Measurements from ENCODE around the gene PCNA.
A peak's percentile ranks its signal among the peaks of the same experiment; 100 is the strongest.

The PCNA gene

DNA sequence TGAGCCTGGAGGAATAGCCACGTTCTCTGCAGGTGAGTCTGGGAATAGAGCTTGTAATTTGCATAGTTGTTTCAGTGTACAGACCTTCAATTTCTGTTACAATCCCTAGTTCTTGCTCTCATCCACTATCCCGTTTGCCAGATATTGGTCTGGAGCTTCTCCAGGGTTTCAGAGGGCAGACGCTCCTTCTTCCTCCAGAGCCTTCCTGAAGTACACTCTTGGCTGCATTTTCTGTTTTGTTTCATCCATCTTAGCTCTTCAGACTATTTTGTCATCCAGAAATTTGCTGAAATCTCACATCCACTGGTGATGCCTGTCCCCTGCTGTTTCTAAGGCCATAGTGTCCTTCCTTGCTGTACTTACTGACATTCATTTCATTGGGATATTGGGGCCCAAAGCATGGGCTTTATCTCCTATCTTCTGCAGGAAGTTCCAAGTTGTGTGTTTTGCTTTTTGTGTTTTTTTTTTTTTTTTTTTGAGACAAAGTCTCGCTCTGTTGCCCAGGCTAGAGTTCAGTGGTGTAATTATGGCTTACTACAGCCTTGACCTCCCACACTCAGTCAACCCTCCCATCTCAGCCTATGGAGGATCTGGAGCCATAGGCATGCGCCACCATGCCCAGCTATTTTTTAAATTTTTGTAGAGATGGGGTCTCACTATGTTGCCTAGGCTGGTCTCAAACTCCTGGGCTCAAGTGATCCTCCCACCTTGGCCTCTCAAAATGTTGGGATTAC, 25.8 kb upstream of the PCNA start:
- Histone ChIP-seq H3K27ac (no peak overlapping the region), H3K4me3 (no peak overlapping the region)

DNA sequence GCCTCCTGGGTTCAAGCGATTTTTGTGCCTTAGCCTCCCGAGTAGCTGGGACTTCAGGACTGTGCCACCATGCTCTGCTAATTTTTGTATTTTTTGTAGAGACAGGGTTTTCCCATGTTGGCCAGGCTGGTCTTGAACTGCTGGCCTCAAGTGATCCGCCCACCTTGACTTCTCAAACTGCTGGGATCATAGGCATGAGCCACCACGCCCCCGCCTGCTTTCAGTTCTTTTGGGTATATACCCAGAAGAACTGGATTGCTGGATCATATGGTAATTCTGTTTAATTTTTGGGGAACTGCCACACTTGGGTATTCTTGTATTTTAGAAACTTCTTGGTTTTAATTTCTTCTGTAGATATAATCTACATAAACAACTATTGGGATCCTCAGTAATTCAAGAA, 24.1 kb upstream of the PCNA start:
- H3K4me3 ChIP-seq = no peak overlapping the region
- H3K27ac ChIP-seq = no peak overlapping the region

DNA sequence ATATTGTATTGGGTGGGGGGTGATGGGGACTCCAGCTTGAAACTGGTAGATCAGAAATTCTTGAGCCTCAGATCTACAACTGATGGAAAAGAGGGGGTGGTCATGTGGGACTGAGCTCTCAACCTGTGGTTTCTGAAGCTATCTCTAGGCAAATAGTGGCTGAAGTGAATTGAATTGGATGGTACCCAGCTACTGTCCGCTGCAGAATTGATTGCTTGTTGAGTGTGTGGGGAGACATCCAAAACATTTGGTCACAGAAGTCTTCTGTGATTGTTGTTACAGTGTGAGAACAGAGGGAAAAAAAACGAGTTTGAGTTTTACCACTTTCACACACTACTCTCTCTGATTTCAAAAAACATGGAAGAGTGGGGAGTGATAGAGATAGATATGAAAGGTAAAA, 21.9 kb upstream of the PCNA start:
- H3K27ac ChIP-seq = no peak overlapping the region
- no peak overlapping the region for H3K4me3 ChIP-seq

DNA sequence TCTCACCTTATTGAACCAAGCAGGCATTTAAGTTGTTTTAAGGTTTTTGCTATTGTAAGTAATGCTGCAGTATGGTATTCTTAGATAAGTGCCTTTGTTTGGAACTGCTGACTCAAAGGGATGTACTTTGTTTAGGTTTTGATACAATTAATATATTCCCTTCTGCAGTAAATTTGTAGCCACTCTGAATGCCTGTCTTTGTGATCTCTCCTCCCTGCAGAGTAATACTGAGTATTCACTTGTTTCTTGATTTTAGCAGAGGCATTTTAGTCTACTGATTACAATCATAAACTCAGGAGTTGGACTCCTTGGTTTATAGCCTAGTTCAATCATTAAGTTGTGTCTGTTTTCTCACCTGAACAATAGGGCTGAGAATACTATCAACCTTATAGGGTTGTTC, 20.4 kb upstream of the PCNA start:
- no peak overlapping the region for H3K27ac ChIP-seq

DNA sequence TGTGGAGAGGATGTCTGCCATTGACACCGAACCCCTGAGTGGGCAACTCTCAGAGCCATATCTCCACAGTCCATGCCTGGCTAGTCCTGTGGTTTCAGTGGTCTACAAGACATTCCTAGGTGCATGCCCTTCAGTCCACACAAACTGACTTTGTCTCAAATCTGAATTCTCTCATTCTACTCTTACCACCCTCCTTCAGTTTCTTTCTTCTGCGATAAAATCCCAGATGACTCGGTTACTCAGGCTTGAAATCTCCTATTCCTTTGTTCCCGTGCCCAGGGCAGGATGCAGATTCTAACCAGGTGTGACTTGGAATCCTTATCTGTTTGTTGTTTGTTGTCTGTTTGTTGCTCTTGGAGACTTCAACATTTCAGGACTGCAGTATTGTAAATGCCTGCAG, 16.3 kb upstream of the PCNA start:
- Histone ChIP-seq H3K4me3 (no peak overlapping the region), H3K27ac (peak overlapping the region in 2 of 21 experiments; percentile 15 to 34)

More for the DNA sequence above, 20.4 kb upstream of the PCNA start:
- no peak overlapping the region for H3K4me3 ChIP-seq

DNA sequence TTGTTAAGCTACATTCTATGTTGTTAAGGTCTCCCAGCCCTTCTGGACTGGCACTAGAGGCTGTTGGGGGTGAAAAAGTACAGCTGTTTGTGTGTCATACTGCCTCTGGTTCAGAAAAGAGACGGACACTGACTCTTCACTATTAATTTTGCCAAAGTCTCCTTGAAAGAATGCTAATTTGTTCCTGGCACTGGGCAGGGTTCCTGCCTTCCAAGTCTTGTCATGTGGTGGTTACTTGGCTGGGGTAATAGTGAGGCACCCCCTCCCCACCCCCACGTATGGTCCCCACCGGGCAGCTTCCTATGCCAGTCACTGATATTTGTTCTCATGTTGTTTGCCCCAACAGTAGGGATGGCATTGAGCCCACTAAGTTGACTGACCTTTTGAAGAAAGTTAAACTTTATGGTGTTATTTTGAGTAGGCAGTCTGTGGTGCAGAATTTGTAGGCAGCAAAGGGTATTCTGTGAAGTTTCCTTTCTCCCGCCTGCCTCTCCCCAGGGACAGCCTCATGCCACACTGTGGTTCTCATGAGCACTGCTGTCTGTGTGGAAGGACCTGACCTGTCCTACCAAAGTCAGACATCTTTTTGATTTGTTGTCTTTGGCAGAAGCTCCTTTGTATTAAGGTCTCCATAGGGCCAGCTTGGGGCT, 15.7 kb upstream of the PCNA start:
- H3K4me3 ChIP-seq = no peak overlapping the region

DNA sequence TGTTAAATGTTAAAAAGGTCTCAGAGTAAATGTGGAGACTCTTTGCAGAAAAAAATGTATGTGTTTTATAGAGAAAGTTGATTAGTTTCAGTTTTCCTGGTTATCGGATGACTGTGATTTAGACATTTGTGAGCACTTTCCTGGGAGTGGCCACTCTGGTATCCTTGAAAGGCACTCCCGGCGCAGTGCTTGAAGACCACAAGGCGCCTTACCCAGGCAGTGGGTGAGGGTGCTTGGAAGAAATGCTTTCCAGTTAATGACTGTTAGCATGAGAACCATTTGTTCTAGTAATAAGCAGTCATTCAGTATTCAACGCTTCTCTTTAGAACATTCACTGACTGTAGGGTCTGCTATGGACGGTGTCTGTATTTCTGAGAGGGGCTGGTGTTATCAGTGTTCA, 14.2 kb upstream of the PCNA start:
- H3K27ac ChIP-seq = no peak overlapping the region
- no peak overlapping the region for H3K4me3 ChIP-seq

More for the DNA sequence above, 15.7 kb upstream of the PCNA start:
- H3K27ac ChIP-seq = peak overlapping the region in 3 of 21 experiments; percentile 0 to 34 (median 15)

DNA sequence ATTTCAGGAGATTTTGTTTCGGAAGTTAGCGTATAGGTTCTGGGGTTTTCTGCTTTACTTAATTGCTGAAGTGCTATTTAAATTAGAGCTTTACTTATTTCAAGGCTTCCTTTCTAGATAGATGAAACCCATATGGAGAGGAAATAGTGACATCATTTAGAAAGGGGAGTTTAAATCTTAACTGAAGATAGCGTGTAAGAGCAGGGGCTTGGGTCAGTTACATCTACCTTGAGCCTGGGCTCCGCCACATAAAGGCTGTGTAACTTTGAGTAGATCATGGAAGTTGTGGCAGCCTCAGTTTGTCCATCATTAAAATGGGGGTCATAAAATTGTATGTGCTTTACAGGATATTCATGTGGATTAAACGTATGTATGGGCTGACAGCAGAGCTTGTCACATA, 11.7 kb upstream of the PCNA start:
- Histone ChIP-seq H3K4me3 (no peak overlapping the region), H3K27ac (peak overlapping the region in 2 of 21 experiments; percentile 11 to 29)

DNA sequence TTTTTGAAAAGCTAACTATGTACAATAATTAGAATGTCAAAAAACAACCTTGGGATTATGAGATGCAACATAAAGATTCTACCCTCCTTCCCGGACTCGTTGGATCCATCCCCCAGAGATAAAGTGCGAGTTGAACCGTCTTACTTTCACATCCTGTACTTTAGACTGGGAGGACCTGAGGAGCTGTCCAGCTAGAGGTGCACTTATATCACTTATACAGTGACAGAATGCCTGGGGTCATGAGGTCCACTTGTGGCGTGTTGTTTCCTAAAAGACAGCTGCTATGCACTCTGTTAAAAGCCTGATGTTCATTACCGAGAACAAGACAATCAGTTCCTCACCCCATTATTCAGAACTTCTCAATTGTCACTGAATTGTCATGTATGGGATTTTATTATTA, 9.1 kb upstream of the PCNA start:
- H3K27ac ChIP-seq = peak overlapping the region in 3 of 21 experiments; percentile 6 to 93 (median 48)
- H3K4me3 ChIP-seq = no peak overlapping the region

DNA sequence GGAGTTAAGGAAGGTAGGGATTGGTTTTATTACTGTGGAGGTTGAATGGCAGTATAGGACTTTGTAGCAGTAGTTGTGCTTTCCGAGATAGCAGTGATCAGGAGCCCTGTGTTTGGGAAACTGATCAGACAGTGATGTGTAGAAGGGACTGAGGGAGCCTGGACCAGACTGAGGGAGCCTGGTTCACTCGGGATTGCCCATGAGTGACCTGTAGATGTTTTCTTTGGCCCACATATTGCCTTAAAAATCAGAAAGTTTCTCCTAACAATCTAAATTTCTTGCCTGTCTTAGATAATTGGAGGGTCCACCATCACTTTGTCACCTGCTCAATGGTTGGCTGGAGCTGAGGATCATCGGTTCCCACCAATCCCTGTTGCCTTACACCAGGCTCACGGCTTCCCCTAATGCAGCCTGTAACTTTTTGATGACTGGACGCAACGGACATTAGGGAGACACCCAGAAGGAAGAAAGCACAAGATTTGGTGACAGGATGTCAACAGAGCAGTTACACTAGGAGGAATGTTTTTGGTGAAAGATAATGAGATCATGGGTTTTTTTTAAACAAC, 8.2 kb upstream of the PCNA start:
- peak overlapping the region in 17 of 21 experiments; percentile 77 to 98 (median 94) for H3K27ac ChIP-seq
- peak overlapping the region; percentile 68 to 97 (median 96) for H3K4me3 ChIP-seq

DNA sequence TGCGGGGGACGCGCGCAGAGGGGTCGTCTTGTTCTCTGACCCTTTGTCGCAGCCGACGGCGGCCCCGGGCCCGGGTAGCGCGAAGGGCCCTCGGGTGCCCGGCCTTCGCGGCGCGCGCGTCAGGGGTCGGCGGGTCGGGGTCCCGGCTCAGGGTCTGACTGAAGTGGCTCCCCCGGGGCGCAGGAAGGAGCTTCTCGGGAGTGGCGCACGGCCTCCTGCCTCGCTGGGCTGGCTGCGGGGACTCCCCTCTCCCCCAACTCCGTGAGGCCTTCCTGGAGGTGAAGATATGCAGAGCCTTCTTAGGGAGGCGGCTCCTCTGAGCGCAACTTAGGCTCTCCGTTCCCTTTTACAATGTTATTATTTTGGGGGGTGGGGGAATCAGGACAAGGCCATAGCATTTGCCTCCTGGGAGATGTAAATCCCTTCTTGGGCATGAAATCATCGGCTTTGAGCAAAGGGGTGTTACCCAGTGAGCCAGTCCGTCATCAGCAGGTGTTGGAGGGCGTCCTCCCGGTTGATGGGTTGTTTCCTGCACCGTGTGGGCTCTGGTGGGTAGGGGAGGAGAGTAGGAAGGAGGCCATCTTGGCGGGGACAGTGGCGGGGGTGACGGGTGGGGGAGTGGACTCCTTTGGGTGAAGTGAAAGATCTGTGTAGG, 7.6 kb upstream of the PCNA start:
- peak overlapping the region; percentile 68 to 97 (median 96) for H3K4me3 ChIP-seq
- H3K27ac ChIP-seq = peak overlapping the region; percentile 74 to 98 (median 93)

DNA sequence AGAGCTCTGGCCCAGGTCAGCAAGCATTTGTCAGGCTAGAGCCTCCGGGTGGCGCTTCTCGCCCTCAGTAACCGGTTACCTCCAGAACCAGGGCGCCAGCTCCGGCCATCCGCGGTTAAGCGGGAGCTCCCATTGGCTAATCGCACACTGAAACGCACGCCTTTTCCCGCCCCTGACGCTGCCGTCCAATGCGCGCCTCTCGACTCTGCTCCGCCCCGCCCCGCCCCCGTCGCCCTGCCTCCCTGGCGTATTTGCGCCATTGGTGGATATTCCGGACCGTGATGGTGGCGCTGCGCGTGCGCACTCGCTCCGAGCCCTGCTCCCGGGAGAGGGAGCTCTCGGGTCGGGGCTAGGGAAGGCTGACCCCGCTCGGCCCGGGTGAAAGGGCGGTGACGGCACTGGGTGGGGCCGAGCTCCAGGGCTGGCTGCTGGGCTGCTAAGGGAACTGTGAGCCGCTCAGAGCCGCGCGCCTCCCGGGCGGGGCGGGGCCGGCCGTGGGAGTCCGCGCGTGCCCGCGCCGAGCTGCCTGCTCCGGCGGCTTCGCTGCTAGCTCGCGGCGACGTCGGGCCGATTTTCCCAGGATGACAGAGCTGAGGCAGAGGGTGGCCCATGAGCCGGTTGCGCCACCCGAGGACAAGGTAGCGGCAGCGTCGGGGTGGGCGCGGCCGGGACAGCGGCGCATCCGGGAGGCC, 6.9 kb upstream of the PCNA start, which contains the start of gene CDS2:
Gene CDS2, plus strand, starts transcription at position 497 of the 692 bp plus-strand sequence. Its CDS starts 85 bp downstream, at position 582.
- peak within 1 kb of the TSS; percentile 74 to 98 (median 93) for H3K27ac ChIP-seq
- H3K4me3 ChIP-seq = peak within 1 kb of the TSS; percentile 68 to 97 (median 96)

DNA sequence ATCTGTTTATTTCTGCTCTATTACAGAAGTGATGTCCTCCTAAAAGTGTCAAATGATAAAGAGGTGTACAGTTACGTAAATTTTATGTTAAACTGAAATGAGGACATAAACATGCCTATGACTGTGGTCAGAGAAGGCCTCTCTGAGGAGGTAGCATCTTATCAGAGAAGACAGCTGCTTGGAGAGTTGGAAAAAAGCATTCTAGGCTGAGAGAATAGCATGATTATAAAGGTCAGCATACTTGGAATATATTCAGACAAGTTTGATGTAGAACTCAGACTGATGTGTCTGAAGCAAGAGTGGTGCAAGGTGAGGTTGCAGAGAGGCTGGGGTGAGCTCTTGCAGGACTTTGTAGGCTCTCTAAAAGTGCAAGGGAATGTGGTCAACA, 3.1 kb upstream of the PCNA start:
- no peak overlapping the region for H3K27ac ChIP-seq
- H3K4me3 ChIP-seq = no peak overlapping the region

DNA sequence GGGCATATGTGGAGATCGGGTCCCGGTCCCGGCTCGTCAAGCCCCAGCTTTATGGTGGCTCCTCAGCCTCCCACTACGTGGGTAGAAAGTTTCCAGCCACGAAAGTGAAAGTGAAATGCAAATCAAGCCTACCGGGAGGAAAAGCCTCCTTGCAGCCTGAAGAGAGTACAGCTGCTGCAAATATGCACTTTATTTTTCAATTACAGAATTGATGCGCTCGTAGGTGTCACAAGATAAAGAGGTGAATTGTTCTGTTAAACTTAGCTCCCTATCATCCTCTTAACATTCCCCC, 373 bp upstream of the PCNA start:
- H3K4me3 ChIP-seq = peak overlapping the region; percentile 50 to 93 (median 74)

DNA sequence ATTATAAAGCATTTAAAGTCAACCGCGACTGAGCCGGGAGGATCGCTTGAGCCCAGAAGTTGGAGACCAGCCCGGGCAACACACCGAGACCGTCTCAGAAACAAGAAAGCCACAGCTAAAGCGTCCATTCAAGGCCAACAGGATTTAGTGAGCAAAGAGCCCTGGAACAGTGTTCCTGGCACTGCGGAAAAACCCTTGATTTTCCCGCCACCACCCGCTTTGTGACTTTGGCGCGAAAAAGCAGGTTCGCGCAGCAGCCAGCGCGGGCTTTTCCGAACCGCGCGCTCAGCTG, 669 bp downstream of the PCNA start:
- Histone ChIP-seq H3K27ac (peak overlapping the region in 15 of 21 experiments; percentile 9 to 89 (median 81)), H3K4me3 (peak overlapping the region; percentile 50 to 93 (median 74))

More for the DNA sequence above, 373 bp upstream of the PCNA start:
- peak overlapping the region in 20 of 21 experiments; percentile 62 to 90 (median 80) for H3K27ac ChIP-seq

DNA sequence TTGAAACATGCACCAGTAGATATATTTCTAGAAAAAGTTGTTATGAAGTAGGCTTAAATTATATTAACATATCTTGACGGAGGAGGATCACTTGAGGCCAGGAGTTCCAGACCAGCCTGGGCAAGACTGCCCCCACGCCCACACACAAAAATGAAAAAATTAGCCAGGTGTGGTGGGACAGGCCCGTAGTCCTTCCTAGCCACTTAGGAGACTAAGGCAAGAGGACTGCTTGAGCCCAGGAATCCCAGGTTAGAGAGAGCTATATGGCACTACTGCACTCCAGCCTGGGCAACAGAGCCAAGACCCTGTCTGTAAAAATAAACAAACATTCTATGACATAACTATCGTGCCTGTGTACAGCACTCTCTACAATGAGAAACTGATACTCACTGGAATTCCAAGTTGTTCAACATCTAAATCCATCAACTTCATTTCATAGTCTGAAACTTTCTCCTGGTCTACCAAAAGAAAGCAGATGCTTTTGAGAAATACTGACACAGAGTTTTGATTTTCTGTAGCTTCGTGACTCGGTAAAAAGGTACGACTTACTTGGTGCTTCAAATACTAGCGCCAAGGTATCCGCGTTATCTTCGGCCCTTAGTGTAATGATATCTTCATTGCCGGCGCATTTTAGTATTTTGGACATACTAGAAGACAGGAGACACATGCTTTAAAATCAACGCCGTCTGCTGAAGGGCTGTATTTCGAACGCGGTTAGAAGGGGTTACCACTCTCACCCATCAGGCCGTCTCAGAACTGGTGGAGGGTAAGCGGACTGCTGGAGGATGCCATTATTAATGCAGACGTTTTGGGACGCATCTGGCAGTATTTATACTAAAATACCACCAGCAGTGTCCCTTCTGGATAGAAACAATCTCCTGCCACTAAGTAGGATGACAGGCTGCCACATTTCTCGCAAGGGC, 1.3 kb downstream of the PCNA start:
- peak overlapping the region; percentile 50 to 93 (median 74) for H3K4me3 ChIP-seq
- H3K27ac ChIP-seq = peak overlapping the region in 11 of 21 experiments; percentile 9 to 89 (median 82)

DNA sequence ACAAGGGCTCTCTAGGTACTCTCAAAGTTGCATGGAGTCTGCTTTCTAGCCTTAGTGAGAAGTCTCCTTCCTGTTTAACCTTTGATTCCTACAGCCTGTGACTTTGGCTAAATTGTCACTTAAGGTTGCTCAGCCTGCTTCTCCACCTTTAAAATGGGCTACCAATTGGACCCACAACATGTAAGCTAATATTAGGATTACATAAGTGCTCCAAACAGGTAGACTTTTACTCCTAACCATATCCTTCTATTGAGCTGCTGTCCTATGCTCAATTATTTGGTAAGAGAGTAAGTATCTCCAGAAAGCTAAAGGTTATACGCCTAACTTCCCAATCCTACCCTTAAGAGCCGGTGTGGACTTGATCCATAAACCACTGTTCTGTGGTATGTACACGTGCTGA, 2.9 kb downstream of the PCNA start:
- no peak overlapping the region for H3K4me3 ChIP-seq
- H3K27ac ChIP-seq = no peak overlapping the region

DNA sequence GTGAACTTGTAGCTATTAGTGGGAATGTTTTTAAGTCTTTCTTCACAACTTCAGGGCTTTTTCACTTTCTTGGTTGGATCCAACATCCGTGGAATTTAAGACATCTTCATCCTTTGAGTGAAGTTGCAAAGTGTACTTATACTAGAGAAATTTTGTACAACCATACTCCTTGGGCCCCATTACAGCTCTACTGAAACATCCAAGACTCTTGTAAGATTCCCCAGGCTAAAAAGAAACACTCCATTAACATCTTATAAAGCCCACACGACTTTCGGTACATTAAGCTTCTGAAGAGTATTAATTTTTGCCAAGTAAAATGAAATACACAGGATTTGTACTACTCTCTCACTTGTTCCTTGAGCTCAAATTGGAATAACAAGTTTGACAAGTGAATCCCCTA, 5.4 kb downstream of the PCNA start:
- Histone ChIP-seq H3K27ac (no peak overlapping the region), H3K4me3 (no peak overlapping the region)

DNA sequence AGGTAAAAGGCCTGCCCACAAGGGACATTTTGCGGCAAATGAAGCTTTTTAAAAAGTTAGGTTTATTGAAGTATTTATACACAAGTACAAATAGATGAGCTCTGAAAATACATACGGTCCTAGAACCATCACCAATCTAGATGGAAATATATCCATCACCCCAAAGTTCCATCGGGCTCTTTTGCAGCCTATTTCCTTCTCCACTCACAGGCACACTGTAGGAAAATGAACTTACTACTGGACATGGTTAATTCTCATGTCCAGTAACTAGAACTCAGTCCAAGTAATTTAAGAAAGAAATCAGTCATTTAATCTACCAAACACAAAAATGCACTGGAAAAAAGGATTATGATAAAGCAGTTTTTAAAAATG, 6.2 kb downstream of the PCNA start:
- H3K4me3 ChIP-seq = peak overlapping the region; percentile 57 to 91 (median 68)
- H3K27ac ChIP-seq = peak overlapping the region in 20 of 21 experiments; percentile 76 to 99 (median 95)
